Progenitor cell of endocrine pancreas (in vitro differentiated cells): ENCODE results near the gene ARHGAP12. TPM values are rescaled to one million over a fixed set of nuclear protein-coding genes. Genes with fewer than 3 reads are reported as not detected.

Experiments used
- DNase-seq: peaks from one replicate; pipeline ENCODE4 v3.0.0; 2021; ENCODE audit warnings: low spot score; ENCODE audit not compliant: unreplicated experiment
- H3K27ac Mint-ChIP-seq: 2 replicates; pipeline ENCODE4 v1.8.0; 2021; ENCODE audit warnings: mild to moderate bottlenecking, moderate library complexity, mixed read lengths
- H3K27me3 Mint-ChIP-seq: 2 replicates; pipeline ENCODE4 v1.8.0; 2021; ENCODE audit warnings: mixed read lengths
- H3K36me3 Mint-ChIP-seq: 2 replicates; pipeline ENCODE4 v1.8.0; 2022; ENCODE audit warnings: mixed read lengths; ENCODE audit not compliant: insufficient read depth
- H3K4me1 Mint-ChIP-seq: 2 replicates; pipeline ENCODE4 v1.8.0; 2021; ENCODE audit warnings: low read depth, mixed read lengths
- H3K4me3 Mint-ChIP-seq: 2 replicates; pipeline ENCODE4 v1.8.0; 2021; ENCODE audit warnings: low read depth, mild to moderate bottlenecking, moderate library complexity, mixed read lengths
- H3K9me3 Mint-ChIP-seq: 2 replicates; pipeline ENCODE4 v1.8.0; 2021; ENCODE audit warnings: low read depth, mixed read lengths
- CTCF ChIP-seq: fragments of 200-600 bp; sonication (generic); IDR thresholded peaks from one replicate; pipeline ENCODE4 v1.5.0; 2021; ENCODE audit warnings: antibody characterized with exemption, mild to moderate bottlenecking; ENCODE audit not compliant: unreplicated experiment
- total RNA-seq: library from RNA; stranded (reverse); gene quantifications from 2 replicates; pipeline ENCODE4 v1.2.1, GENCODE V29; 2021

ARHGAP12 gene
- total RNA-seq, 1 donor from 2014 or later, result 41.8 TPM

GRCh38 chr10:31940839-31941653, 12.4 kb upstream of the ARHGAP12 start:
- no peak overlapping the region for H3K4me3 Mint-ChIP-seq

DNA sequence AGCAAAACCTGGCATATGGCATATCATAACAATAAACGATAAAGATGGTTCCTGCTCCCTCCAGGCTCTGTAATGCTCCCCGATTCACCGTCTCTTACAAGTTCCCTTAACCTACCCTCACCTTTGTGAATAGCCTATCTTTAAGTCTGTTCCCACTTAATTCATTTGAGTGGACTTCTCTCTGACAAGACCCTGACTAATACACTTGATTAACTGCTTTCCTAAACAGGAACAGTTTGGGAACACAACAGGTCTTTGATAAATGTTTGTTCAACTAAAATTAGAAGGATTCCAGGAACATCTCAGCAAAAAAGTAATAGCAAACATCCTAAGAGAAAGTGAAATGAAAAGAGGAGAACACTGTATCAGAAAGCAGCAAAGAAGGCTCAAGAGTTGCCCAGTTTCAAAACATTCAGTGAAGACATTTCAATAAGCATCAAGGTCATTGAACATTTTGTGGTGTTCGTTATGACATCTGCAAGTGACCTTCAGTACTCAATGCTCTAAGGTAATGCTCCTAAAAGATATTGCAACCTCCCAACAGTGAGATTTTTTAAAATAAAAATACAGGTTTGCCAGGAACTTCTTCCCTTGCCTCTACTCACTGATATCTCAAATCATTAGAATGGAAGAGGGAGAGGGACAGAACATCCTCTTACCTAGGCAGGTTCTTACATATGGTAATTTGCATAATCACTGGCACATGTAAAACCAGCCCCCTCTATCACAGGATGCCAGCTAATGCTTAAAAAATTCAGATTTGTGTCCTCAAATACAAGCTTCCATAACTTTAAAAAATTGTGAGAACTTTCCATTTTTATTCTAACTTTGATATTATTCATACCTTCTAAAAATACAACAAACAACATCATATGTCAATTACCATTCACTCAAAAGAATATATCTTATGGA, 11.4 kb upstream of the ARHGAP12 start:
- Mint-ChIP-seq H3K4me3 (no peak overlapping the region), H3K9me3 (no peaks in the 10 kb centered on the region), H3K27ac (peak overlapping the region; percentile 79), H3K27me3 (no peaks in the 10 kb centered on the region), H3K4me1 (peaks cover 46% of the 10 kb centered on the region), H3K36me3 (no peaks in the 10 kb centered on the region)
- no peak for TF ChIP-seq CTCF
- DNase-seq, result no peak

More at GRCh38 chr10:31940839-31941653, 12.4 kb upstream of the ARHGAP12 start:
- DNase-seq, result no peak
- H3K27ac Mint-ChIP-seq, result peak overlapping the region; percentile 31
- no peak for TF ChIP-seq CTCF
- no peaks in the 10 kb centered on the region for H3K27me3 Mint-ChIP-seq
- H3K4me1 Mint-ChIP-seq, result peaks cover 48% of the 10 kb centered on the region
- no peaks in the 10 kb centered on the region for H3K36me3 Mint-ChIP-seq
- no peaks in the 10 kb centered on the region for H3K9me3 Mint-ChIP-seq

- no peaks in the 10 kb centered on the region for H3K9me3 Mint-ChIP-seq
- H3K4me3 Mint-ChIP-seq, result no peak overlapping the region
- no peak for DNase-seq
- no peak overlapping the region for H3K27ac Mint-ChIP-seq
- no peak for TF ChIP-seq CTCF
- peaks cover 27% of the 10 kb centered on the region for H3K4me1 Mint-ChIP-seq
- H3K27me3 Mint-ChIP-seq, result no peaks in the 10 kb centered on the region
- H3K36me3 Mint-ChIP-seq, result no peaks in the 10 kb centered on the region
These were observed 8.7 kb upstream of the ARHGAP12 start for GRCh38 chr10:31937371-31937770.

DNA sequence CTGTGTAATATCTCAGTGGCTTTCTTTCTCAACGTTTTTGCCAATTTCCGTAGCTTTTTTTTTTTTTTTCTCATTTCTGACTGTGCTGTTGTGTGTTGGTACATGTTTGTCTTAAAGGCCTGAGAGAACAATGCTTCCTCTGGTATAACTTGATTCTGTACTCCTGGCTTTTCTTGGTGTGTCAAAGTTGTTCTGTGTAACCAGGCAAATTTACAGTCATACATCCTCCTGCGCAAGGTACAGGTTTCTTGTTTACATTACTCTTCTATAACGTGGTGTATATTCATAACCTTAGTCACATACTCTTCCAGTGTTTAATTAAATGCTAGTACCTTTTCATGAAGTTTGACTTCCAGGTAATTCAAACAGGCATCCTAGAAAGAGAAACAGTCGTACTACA, 8.3 kb upstream of the ARHGAP12 start:
- H3K4me1 Mint-ChIP-seq, result peaks cover 26% of the 10 kb centered on the region
- no peak for TF ChIP-seq CTCF
- no peak overlapping the region for H3K4me3 Mint-ChIP-seq
- H3K36me3 Mint-ChIP-seq, result no peaks in the 10 kb centered on the region
- no peaks in the 10 kb centered on the region for H3K9me3 Mint-ChIP-seq
- DNase-seq, result no peak
- peak overlapping the region; percentile 44 for H3K27ac Mint-ChIP-seq
- no peaks in the 10 kb centered on the region for H3K27me3 Mint-ChIP-seq

DNA sequence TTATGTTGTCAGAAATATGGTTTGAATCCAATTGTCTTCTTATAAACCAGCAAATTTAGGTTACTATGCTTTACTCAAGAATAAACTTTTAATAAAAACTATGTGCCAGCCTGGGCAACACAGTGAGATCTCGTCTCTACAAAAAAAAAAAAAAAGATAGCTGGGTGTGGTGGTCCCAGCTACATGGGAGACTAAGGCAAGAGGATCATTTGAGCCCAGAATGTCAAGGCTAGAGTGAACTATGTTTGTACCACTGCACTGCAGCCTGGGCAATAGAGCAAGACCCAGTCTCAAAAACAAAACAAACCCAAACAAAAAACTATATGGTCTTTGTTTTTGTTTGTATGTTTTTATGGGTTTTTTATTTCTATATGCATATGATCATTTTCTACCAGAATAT, 7.5 kb upstream of the ARHGAP12 start:
- no peak for TF ChIP-seq CTCF
- Mint-ChIP-seq H3K36me3 (no peaks in the 10 kb centered on the region), H3K4me1 (peaks cover 20% of the 10 kb centered on the region), H3K27me3 (no peaks in the 10 kb centered on the region), H3K27ac (no peak overlapping the region), H3K9me3 (no peaks in the 10 kb centered on the region), H3K4me3 (no peak overlapping the region)
- DNase-seq, result no peak
